HG02884 (cell line): ENCODE measurements around the gene EIF5A2.
"Not testable (repeated sequence)": the region's sequence is repeated elsewhere in the genome, so short reads cannot be mapped to it uniquely, and the experiment has no call there.

Experiments
- ATAC-seq: cut with Tn5 transposase; IDR thresholded peaks from one replicate; pipeline ENCODE4 v1.9.1; 2021; ENCODE audit warnings: mild to moderate bottlenecking, moderate library complexity; ENCODE audit not compliant: unreplicated experiment

EIF5A2 gene

DNA sequence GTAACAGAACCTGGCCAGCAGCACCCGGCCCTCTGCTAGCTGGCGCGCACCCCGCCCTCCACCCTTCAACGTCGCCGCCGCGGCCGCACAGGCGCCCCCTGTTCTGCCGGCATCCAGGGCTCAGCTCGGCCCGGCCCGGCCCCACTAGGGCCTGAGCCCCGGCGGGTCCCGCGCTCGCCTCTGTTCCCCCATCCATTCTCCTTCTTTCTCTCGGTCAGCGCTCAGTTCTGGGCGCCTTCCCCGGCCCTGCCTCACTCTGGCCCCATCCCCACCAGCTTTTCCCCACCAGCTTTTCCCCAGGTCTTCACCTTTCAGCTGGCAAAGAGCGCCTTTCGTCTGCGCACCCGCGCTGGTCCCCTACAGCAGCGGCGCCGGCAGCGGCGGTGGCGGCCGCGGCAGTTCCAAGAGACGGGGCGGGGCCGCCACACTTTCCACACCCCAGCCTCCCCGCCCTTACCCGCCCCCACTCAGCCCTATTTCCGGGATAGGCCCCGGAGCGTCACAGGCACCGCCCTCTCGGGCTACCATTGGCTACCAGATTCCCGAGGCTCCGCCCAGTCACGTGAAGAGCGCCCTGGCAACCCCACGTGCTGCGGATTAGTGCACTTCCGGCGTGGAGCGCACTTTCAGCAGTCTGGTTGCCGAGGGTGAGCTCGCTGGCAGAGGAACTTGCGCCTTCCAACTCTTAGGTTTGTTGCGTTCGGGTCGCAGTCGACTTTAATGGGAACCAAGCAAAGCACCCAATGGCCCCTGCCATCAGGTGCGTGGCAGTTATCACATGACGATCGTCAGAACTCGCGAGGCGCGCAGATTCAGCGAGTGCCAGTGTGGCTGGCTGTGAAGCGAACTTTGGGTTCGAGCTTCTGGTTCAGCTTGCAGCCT, at the start of gene EIF5A2:
TSS of gene EIF5A2 (minus strand) at position 403 of the 882 bp plus-strand sequence. CDS start 831 bp downstream, outside the sequence.
- peak; percentile 94 for ATAC-seq

DNA sequence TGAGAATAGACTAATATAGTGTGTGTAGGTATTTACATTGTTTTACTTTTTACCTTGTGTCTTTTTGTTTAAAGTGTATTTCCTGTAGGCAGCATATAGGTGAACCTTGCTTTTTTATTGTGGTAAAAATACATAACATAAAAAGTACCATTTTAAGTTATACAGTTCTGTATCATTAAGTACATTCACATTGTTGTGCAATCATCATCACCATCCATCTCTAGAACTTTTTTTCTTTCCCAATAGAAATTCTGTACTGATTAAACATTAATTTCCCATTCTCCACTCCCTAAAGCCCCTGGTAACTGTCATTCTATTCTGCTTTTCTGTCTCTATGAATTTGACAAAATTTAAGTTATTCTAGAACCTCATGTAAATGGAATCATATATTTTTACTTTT, 48.2 kb upstream of the EIF5A2 start:
- ATAC-seq: no peak

DNA sequence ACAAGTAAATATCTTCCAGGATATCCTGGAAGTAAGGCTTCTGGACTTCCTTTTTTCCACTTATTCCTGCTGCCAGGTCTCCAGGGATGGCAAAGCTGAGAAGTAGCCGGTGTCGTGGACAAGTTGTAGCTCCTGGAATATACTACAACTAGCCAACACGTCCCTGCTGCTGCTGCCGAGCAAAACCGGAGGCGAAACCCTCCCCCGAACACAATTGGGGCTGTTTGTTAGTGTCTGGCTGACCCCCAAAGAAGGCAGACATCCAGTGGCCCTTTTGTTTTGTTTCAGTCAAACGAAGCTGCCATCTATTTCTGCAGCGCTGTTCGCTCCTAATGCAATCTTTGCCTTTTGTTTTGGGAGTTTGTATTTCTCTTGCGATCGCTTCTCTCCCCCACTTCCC, 45.3 kb upstream of the EIF5A2 start:
- ATAC-seq: no peak

DNA sequence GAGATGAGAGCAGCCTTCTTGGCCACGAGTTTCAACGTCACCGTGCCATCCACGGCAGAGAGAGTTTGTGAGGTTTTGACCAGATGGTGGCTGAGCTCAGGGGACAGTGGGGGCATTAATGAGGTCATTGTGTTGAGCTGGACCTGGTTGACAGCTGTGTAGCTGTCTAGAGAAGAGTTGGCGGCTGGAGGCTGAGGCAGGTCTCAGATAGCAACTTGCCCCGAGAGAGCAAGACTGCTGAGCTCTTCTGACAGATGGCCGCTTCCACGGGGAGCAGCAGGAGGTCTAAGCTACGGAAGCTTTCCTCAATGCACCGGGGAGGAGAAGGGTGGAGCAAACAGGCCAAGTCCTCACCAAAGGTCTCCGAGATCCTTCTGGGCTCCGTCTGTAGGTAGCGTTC, 44.8 kb upstream of the EIF5A2 start:
- ATAC-seq: no peak

DNA sequence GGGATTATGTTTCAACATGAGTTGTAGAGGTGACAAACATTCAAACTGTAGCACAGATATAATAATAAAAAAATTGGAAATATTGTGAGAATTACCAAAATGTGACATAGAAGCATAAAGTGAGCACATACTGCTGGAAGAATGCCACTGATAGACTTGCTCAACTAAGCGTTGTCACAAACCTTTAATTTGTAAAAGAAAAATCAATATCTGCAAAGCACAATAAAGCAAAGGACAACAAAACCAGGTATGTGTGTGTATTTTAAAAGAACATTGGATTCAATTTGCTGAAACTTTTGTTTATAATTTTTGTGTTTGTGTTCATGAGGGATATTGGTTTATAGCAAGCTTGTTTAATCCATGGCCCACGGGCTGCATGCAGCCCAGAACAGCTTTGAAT, 40.8 kb upstream of the EIF5A2 start:
- ATAC-seq: no peak

DNA sequence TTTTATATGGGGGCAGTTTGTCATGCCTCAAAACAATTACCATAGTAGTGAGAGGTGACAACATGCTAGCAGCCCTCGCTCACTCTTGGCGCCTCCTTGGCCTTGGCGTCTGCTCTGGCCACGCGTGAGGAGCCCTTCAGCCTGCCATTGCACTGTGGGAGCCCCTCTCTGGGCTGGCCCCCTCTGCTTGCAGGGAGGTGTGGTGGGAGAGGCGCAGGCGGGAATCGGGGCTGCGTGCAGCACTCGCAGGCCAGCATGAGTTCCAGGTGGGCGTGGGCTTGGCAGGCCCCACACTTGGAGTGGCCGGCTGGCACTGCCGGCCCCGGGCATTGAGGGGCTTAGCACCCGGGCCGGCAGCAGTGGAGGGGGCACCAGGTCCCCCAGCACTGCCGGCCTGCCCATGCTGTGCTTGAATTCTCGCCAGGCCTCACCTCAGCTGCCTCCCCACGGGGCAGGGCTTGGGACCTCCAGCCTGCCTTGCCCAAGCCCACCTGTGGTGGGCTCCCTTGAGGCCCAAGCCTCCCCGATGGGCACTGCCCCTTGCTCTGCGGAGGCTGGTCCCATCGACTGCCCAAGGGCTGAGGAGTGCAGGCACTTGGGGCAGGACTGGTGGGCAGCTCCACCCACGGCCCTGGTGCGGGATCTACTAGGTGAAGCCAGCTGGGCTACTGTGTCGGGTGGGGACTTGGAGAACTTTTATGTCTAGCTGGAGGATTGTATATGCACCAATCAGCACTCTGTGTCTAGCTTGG, 38.8 kb upstream of the EIF5A2 start:
- ATAC-seq: no peak

DNA sequence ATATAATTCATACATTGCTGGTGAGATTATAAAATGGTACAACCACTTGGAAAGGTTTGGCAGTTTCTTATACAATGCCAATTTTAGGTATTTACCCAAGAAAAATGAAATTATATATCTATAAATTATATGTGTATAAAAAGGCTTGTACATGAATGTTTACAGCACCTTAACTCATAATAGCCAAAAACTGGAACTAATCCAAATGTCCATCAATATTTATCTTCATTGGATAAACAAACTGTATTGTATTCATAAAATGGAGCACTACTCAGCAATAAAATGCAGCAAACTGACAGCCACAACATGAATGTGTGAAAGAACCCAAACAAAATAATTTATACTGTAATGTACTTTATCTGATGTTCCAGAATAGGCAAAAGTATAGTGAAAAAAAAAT, 33.6 kb upstream of the EIF5A2 start:
- ATAC-seq: no peak

DNA sequence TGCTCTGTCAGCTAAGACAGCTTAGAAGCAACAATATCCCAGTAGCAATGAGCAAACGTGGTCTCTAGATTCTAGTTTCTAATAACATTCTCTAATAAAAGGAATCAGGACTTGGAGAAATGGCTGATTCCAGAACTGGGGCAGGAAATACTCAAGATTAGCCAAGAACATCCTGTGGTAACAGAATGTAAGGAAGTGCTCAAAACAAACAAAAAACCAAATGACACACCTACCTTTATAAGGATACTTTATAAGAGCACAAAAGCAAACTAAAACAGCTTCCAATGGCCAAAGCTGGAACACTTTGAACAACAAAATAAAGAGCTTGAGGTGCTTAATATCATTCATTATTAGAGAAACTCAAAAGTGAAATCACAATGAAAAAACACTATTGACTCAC, 33.1 kb upstream of the EIF5A2 start:
- no peak for ATAC-seq

DNA sequence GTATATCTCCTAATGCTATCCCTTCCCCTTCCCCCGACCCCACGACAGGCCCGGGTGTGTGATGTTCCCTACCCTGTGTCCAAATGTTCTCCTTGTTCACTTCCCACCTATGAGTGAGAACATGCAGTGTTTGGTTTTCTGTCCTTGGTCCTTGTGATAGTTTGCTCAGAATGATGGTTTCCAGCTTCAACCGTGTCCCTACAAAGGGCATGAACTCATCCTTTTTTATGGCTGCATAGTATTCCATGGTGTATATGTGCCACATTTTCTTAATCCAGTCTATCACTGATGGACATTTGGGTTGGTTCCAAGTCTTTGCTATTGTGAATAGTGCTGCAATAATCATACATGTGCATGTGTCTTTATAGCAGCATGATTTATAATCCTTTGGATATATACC, 24.6 kb upstream of the EIF5A2 start:
- ATAC-seq: not testable (repeated sequence)

DNA sequence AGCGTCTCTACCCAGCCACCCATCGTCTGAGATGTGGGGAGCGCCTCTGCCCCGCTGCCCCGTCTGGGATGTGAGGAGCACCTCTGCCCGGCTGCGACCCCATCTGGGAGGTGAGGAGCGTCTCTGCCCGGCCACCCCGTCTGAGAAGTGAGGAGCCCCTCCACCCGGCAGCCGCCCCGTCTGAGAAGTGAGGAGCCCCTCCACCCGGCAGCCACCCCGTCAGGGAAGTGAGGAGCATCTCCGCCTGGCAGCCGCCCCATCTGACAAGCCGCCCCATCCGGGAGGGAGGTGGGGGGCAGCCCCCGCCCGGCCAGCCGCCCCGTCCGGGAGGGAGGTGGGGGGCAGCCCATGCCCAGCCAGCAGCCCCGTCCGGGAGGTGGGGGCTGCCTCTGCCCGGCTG, 15.1 kb upstream of the EIF5A2 start:
- ATAC-seq: not testable (repeated sequence)

DNA sequence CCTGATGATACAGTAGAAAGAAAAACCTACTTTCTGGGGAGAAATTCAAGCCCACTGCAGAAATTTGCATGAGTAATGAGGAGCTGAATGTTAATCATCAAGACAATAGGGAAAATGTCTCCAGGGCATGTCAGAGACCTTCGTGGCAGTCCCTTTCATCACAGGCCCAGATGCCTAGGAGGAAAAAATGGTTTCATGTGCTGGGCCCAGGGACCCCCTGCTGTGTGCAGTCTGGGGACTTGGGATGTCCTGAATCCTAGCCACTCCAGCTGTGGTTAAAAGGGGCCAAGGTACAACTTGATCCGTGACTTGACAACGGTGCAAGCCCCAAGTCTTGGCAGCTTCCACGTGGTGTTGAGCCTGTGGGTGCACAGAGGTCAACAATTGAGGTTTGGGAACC, 10.3 kb upstream of the EIF5A2 start:
- ATAC-seq: no peak

DNA sequence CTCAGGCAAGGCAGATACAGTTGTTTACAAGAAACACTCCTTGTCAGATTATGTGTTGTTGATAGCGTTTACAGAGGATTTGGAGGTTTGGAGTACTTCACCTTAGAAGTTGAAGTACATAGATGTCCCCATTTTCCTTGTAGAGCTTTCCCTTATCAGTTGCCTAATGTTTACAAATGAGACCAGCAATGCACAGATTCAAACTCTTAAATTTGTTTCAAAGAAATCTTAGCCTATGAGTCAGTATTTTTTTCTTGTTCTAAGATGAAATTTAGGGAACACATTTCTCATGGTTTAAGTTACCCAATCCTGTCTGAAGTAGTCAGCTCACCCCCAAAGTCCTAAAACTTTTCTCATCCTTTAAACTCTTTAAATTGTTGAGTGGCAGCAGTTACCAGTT, 6.3 kb upstream of the EIF5A2 start:
- no peak for ATAC-seq

DNA sequence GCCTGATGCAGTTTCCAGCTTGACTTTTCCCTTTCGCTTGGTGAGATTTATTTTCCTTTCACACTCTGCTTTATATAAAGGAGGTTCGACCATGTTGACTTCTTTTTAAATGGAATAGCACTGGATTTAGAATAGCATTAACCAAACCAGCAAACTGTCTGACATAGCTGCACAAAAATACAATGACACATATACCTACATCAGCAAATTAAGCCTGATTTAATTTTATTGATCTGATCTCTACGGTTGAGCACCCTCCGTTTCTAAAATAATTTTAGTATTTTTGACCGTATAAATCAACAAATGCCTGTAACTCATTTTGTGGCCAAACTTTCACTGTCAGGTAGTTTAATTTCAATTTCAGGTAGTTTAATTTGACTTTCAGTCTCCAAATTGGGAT, 5.8 kb upstream of the EIF5A2 start:
- ATAC-seq: no peak

DNA sequence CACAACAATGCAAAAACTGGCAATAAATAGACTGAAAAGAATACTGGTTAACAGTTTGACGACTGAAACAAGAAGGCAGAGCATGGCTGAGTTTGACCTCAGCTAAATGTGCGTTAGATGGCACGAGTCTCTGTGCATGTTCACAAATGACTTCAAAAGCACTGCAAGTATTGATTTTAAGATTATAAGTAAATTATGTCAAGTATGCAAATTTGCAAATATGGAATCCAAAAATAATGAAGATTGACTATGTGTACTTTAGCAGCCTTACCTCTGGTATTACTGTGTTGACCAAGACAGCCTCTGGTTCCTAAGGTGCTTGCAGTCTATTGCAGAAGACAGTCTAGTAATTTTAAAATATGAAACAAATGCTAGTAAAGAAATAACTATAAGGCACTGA, 2.6 kb upstream of the EIF5A2 start:
- ATAC-seq: no peak

DNA sequence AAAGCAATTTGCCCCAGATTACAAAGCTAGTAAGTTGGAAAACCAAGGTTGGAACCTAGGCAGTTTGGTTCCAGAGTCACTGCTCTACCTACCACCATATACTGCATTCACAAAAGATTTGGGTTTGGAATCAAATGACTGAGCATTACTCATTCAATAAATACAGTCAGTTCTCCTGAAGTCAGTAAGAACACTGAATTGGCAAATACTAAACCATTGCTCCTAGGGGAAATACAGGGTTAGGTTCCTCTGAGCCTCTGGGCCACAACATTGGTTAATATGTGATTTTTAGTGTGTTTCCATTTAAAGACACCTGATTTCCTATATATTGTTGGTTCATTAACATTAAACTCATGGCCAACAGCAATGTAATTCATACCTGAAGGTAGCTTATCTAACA, 2.1 kb upstream of the EIF5A2 start:
- no peak for ATAC-seq

DNA sequence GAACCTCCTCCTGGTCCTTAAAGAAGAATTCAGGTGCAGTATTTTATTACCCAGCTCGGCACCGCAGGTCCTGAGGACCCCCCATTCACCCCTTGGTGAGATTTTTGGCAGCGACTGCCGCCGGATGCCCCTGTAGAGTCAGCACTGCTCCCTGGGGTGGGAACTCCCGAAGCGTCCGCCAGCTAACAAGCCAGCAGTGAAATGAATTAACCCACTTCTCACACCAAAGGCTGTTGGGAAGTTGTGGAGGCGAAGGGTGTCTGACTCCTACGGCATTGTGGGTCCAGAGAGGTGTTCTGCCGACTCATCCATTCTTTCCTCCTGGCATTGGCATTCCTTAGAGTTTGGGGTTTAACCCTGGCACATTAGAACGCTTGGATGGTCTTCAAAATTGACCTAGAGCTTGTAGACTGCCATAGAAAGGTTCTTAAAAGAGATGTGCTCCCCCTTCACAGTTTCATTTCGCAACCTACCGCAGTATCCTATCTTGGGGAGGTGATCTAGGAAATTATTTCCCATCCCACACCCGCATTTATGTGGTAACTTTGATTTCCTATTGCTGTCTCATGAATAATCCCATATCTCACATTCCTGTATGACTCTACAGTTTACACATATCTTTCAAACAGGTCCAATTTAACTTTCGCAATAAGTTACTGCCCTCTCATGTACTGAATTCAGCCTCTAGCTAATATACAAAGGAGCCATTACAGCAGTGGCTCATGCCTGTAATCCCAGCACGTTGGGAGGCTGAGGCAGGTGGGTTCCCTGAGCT, 879 bp upstream of the EIF5A2 start:
- no peak for ATAC-seq

DNA sequence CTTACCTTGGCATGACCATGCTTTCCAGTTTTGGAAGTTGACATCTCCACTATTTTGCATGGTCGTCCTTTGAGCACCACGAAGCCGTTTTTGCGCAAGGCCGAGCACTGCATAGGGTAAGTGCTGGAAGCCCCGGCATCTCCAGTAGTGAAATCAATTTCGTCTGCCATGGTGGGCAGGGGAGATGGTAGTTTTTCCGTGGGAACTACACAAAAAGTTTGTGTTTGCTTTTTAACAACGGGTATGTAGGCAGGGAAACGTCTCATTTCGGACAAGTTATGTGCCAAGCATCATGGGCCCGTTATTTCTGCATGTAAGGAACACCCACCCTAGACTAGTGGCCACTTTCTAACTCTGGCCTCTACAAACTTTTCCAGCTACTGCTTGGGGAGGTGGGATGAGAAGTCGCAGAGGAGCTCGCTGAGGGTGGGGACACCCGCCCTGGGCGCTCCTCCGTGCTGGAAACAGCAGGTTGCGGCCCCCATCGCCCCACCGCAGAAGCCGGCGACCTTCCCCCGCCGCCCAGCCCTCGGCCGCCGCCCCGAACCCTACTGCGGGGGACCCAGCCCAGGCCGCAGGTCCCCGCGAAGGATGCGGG, 701 bp downstream of the EIF5A2 start:
- peak; percentile 3 for ATAC-seq

DNA sequence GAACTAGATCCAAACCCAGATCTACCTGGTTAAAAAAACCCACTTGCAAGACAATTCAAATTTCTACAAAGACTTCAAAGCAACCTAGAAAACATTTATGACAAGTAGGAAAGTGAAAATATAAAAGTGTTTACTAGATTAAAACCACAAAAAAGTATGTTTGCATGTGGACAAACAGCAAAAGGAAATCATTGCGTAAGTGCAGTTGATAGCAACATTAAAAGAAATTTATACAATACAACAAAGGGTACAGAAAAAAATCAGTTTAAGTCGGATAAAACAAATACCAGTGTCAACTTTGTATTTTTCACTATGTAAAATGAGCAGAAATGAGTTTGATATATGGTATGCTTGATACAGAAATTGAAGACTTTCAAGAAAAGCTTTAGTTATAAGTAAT, 2.6 kb downstream of the EIF5A2 start:
- no peak for ATAC-seq

DNA sequence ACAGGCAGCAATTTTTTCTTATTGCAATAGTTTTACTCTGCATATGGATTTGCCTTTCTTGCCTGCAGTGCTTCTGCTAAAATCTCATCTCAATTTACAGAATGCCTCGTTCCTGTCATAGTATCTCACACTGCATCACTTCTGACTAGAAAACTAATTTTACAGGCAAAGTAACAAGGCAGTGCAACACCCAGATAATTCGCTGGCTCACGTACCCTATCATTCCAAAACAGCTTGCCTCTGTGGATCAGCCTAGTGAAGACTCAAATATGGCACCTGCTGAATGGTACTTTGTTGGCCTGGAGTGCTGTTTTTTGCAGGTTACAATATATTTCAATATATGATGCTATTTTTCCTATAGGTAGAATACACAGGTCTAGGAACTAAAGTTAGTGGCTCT, 5.3 kb downstream of the EIF5A2 start:
- no peak for ATAC-seq

DNA sequence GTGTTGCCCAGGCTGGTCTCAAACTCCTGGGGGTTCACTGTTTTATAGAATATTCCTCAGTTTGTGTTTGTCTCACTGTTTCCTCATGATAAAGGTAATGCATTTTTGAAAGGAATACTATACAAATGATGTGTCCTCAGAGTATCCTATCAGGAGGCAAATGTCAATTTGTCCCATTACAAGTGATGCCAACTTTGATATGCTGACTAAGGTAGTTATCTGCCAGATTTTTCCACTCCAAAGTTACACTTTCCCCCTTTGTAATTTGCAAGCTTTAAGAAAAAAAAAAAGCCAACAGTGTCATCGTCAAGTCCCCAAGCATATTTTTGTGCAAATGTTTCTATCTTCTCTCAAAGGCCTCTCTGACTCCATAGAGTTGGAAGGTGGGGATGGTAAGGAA, 9.0 kb downstream of the EIF5A2 start:
- no peak for ATAC-seq

DNA sequence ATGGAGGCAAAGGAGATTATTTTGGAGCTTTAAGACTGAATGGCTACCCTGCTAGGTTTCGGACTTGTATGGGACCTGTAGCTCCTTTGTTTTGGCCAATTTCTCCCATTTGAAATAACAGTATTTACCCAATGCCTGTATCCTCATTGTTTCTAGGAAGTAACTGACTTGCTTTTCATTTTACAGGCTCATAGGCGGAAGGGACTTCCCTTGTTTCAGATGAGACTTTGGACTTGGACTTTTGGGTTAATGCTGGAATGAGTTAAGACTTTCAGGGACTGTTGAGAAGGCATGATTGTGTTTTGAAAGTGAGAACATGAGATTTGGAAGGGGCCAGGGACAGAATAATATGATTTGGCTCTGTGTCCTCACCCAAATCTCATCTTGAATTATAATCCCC, 10.5 kb downstream of the EIF5A2 start:
- ATAC-seq: no peak
